Mammary epithelial cell (primary cell): ENCODE results near the gene EPC2.

Source experiments
- EZH2 ChIP-seq: IDR thresholded peaks from 2 replicates; pipeline ENCODE4 v1.6.1; 2012; ENCODE audit warnings: low read length, inconsistent platforms, borderline replicate concordance
- TF ChIP-seq, protein P1 (sequence below), 2 donors: IDR thresholded peaks in 1 of 2; conservative IDR thresholded peaks in 1 of 2; 2 replicates each; pipeline ENCODE4 v1.5.1; 2011 to 2012; ENCODE audit warnings: inconsistent platforms in 2 of 2, low read length in 2 of 2, mild to moderate bottlenecking in 2 of 2, control low read depth in 1 of 2, low read depth in 1 of 2; ENCODE audit not compliant: insufficient read depth in 1 of 2; ENCODE audit errors: extremely low read depth in 1 of 2

DNA sequence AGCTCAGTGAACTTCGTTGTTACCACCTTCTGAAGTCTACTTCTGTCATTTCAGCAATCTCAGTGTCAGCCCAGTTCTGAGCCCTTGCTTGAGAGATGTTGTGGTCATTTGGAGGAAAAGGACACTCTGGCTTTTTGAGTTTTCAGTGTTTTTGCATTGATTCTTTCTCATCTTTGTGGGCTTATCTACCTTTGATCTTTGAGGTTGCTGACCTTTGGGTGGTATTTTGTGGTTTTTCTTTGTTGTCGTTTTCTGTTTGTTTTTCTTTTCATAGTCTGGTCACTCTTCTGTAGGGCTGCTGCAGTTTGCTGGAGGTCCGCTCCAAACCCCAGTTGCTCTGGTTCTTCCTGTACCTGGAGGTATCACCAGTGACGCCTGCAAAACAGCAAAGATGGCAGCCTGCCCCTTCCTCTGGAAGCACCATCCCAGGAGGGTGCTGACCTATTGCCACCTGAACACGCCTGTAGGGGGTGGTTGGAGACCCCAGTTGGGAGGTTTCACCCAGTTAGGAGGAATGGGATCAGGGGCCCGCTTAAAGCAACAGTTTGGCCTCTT, 74.7 kb downstream of the EPC2 start:
- no peak for TF ChIP-seq EZH2
- TF ChIP-seq, protein P1, sequence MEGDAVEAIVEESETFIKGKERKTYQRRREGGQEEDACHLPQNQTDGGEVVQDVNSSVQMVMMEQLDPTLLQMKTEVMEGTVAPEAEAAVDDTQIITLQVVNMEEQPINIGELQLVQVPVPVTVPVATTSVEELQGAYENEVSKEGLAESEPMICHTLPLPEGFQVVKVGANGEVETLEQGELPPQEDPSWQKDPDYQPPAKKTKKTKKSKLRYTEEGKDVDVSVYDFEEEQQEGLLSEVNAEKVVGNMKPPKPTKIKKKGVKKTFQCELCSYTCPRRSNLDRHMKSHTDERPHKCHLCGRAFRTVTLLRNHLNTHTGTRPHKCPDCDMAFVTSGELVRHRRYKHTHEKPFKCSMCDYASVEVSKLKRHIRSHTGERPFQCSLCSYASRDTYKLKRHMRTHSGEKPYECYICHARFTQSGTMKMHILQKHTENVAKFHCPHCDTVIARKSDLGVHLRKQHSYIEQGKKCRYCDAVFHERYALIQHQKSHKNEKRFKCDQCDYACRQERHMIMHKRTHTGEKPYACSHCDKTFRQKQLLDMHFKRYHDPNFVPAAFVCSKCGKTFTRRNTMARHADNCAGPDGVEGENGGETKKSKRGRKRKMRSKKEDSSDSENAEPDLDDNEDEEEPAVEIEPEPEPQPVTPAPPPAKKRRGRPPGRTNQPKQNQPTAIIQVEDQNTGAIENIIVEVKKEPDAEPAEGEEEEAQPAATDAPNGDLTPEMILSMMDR (conservative IDR thresholded peaks at IDR 0.05 in 1 of 2, IDR thresholded peaks at IDR 0.05 in 1 of 2; ENCODE audit: extremely low read depth in 1 of 2, insufficient read depth in 1 of 2, low read depth in 1 of 2, low read length in 2 of 2): no peak
